Psoas muscle (tissue), 8 donors: Measurements from ENCODE around the gene PHAX. TPM values are rescaled to one million over a fixed set of nuclear protein-coding genes. Genes with fewer than 3 reads are reported as not detected.
"Not testable (repeated sequence)": the region's sequence is repeated elsewhere in the genome, so short reads cannot be mapped to it uniquely, and the experiment has no call there.

Source experiments
- ATAC-seq, 4 donors: fragments of 200-7000 bp; cut with Tn5 transposase; one replicate each; pipeline ENCODE4 v1.9.1; 2020; ENCODE audit warnings: moderate library complexity in 3 of 4, mild to moderate bottlenecking in 2 of 4
- DNase-seq, 2 donors: peaks; one replicate each; pipeline ENCODE4 v3.0.0-alpha.2; 2020
- H3K27ac ChIP-seq: fragments of 200-600 bp; one replicate; pipeline ENCODE4 v1.8.0; 2022
- H3K27me3 ChIP-seq, 3 donors: fragments of 200-600 bp in 1 of 3; one replicate each; pipeline versions ENCODE4 v1.6.1 to v1.8.0; 2013 to 2022; ENCODE audit warnings: low read length in 2 of 3, mild to moderate bottlenecking in 2 of 3, moderate library complexity in 1 of 3; ENCODE audit not compliant: insufficient read depth in 3 of 3
- H3K36me3 ChIP-seq, 2 donors: fragments of 200-600 bp in 1 of 2; one replicate each; pipeline versions ENCODE4 v1.6.1 to v1.8.0; 2013 to 2022; ENCODE audit warnings: low read depth in 1 of 2, mild to moderate bottlenecking in 1 of 2, moderate library complexity in 1 of 2; ENCODE audit not compliant: insufficient read depth in 1 of 2
- H3K4me1 ChIP-seq: fragments of 200-600 bp; one replicate; pipeline ENCODE4 v1.8.0; 2022
- H3K4me3 ChIP-seq: fragments of 200-600 bp; one replicate; pipeline ENCODE4 v1.8.0; 2022; ENCODE audit warnings: mild to moderate bottlenecking
- H3K9me3 ChIP-seq: fragments of 200-600 bp; one replicate; pipeline ENCODE4 v1.8.0; 2022
- WGBS, 3 donors: extraction: QIAGEN DNeasy Blood & Tissue Kit; methylation state at CpG; one replicate each; pipeline versions ENCODE4 v1.1.6 to v1.1.7; 2013; 5-methylcytosine and 5-hydroxymethylcytosine counted together
- intact Hi-C, 2 donors: fragments of 100-400 bp; cut with DNase I; formaldehyde crosslinking; loops; one replicate each; pipeline versions ENCODE4 v1.11.0 to v1.14.2; 2022
- polyA plus RNA-seq, 3 donors: library from polyadenylated mRNA; stranded (reverse); fragments of 200-250 nt; gene quantifications; one replicate each; pipeline ENCODE4 v1.2.3, GENCODE V29; 2013
- total RNA-seq, 4 donors: library from RNA; stranded (reverse); fragmentation: NEBNext Ultra II Directional in 2 of 4; extraction: Animal tissue kit (Norgen Biotek cat#: 25700) in 2 of 4; gene quantifications; one replicate each; pipeline versions ENCODE4 v1.2.1 to v1.2.4, GENCODE V29; 2021 to 2023
- TF ChIP-seq, protein P1 (sequence below): fragments of 200-600 bp; IDR thresholded peaks from one replicate; pipeline ENCODE4 v1.8.0; 2022; ENCODE audit warnings: antibody characterized with exemption
- donor health status: healthy with polysubstance abuse.
- donor health status: DM: no; HTN: no; CAD: no; lungs with moderate emphysema.
- donor health status: Bipolar disorder and iron deficiency.
- donor health status: healthy.
- donor health status: DM: yes; HTN: yes; CAD: no.
- donor health status: DM: no; HTN: no; CAD: no.
- donor health status: DM: no; HTN: no; CAD: no.
- donor health status: DM: yes; HTN: yes; CAD: no.

The PHAX gene
- total and polyA plus RNA-seq, 7 donors: 25.6 to 53.0 (median 32.2) TPM

DNA sequence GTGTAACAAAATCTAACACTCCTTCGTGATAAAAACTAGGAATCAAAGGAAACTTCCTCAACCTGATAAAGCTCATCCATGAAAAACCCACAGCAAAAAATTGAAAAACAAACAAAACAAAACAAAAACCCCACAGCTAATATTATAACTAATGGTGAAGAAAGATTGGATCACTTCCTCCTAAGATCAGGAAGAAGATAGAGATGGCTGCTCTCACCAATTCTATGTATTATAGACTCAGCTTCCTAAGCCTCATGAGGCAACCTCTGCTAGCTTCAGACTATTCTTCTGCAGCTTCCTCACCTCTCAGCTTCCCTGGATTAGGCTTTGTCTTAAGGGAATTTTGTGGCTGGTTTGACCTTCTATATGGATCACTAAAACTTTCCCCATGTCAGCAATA lies 40.1 kb downstream of the PHAX start:
- intact Hi-C loops: no loop called here
- no peak for DNase-seq

GRCh38 chr5:126641387-126641786 lies 40.6 kb downstream of the PHAX start:
- no peak for ATAC-seq
- no peaks in the 10 kb centered on the region for H3K4me1 ChIP-seq
- WGBS, 3 donors: 84 to 89% (median 88%) methylated on average over 5 of the region's 5 CpGs
- H3K27ac ChIP-seq: no peak overlapping the region
- no peak overlapping the region for H3K4me3 ChIP-seq
- no peak for DNase-seq
- no peaks in the 10 kb centered on the region for H3K27me3 ChIP-seq
- intact Hi-C loops: no loop called here
- TF ChIP-seq, protein P1, sequence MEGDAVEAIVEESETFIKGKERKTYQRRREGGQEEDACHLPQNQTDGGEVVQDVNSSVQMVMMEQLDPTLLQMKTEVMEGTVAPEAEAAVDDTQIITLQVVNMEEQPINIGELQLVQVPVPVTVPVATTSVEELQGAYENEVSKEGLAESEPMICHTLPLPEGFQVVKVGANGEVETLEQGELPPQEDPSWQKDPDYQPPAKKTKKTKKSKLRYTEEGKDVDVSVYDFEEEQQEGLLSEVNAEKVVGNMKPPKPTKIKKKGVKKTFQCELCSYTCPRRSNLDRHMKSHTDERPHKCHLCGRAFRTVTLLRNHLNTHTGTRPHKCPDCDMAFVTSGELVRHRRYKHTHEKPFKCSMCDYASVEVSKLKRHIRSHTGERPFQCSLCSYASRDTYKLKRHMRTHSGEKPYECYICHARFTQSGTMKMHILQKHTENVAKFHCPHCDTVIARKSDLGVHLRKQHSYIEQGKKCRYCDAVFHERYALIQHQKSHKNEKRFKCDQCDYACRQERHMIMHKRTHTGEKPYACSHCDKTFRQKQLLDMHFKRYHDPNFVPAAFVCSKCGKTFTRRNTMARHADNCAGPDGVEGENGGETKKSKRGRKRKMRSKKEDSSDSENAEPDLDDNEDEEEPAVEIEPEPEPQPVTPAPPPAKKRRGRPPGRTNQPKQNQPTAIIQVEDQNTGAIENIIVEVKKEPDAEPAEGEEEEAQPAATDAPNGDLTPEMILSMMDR: no peak
- peaks cover 4% of the 10 kb centered on the region for H3K9me3 ChIP-seq
- no peaks in the 10 kb centered on the region for H3K36me3 ChIP-seq

More for the DNA sequence above, 40.1 kb downstream of the PHAX start:
- H3K27me3 ChIP-seq: no peaks in the 10 kb centered on the region
- TF ChIP-seq, protein P1: no peak
- H3K9me3 ChIP-seq: peaks cover 4% of the 10 kb centered on the region
- ATAC-seq: no peak
- H3K4me3 ChIP-seq: no peak overlapping the region
- H3K36me3 ChIP-seq: no peaks in the 10 kb centered on the region
- WGBS, 3 donors: 63 to 82% (median 77%) methylated on average over 1 of the region's 1 CpG
- H3K4me1 ChIP-seq: no peaks in the 10 kb centered on the region
- no peak overlapping the region for H3K27ac ChIP-seq

DNA sequence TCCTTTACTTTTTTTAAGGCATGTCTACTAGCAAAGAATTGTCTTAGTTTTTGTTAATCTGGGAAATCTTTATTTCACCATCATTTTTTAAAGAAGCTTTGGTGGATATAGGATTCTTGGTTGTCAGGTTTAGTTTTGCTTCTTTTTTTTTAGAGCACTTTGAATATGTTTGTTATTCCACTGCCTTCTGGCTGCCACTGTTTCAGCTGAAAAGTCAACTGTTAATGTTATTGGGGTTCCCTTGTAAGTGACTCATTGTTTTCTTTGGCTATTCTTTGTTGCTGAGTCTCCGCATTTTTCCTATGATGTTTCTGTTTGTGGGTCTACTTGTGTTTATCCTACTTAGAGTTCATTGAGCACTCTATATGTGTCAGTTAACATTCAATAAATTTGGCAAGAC lies 44.4 kb downstream of the PHAX start:
- 82 to 89% (median 88%) methylated on average over 1 of the region's 1 CpG for WGBS, 3 donors
- intact Hi-C loops: no loop called here
- Histone ChIP-seq H3K27me3 (no peaks in the 10 kb centered on the region), H3K4me3 (no peak overlapping the region), H3K27ac (no peak overlapping the region), H3K36me3 (no peaks in the 10 kb centered on the region), H3K9me3 (peaks cover 4% of the 10 kb centered on the region), H3K4me1 (no peaks in the 10 kb centered on the region)
- TF ChIP-seq, protein P1: no peak
- DNase-seq (no peak), ATAC-seq (no peak)

DNA sequence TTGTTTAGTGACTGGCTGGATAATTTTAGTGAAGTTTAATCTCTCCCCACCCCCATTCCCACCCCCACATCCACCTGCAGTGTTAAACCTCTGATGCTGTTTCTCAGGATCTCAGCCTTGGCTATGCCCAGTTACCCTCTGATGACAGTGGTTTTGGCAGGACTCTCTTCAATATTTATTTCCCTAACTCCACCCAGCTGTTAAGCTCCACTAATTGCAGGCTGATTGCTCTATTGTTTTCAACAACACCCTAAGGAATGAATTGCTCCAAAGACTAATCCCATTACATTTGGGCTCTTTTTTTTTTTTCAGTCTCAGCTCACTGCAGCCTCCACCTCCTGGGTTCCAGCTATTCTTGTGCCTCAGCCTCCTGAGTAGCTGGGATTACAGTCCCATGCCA lies 46.3 kb downstream of the PHAX start:
- peaks cover 0 to 2% (median 0%) of the 10 kb centered on the region in 3 donors for H3K27me3 ChIP-seq
- no peaks in the 10 kb centered on the region for H3K4me1 ChIP-seq
- DNase-seq (no peak), ATAC-seq (no peak)
- TF ChIP-seq, protein P1: no peak
- H3K27ac ChIP-seq: no peak overlapping the region
- H3K9me3 ChIP-seq: peaks cover 4% of the 10 kb centered on the region
- H3K36me3 ChIP-seq: no peaks in the 10 kb centered on the region
- no peak overlapping the region for H3K4me3 ChIP-seq
- intact Hi-C loops: no loop called here

GRCh38 chr5:126648471-126648870 lies 47.7 kb downstream of the PHAX start:
- peaks cover 4% of the 10 kb centered on the region for H3K9me3 ChIP-seq
- ATAC-seq (no peak), DNase-seq (no peak)
- TF ChIP-seq, protein P1: no peak
- 87 to 90% (median 88%) methylated on average over 4 of the region's 4 CpGs for WGBS, 3 donors
- H3K4me1 ChIP-seq: no peaks in the 10 kb centered on the region
- H3K36me3 ChIP-seq: no peaks in the 10 kb centered on the region
- intact Hi-C loops: no loop called here
- H3K27me3 ChIP-seq: peaks cover 0 to 2% (median 0%) of the 10 kb centered on the region in 3 donors
- H3K27ac ChIP-seq: no peak overlapping the region
- H3K4me3 ChIP-seq: no peak overlapping the region

DNA sequence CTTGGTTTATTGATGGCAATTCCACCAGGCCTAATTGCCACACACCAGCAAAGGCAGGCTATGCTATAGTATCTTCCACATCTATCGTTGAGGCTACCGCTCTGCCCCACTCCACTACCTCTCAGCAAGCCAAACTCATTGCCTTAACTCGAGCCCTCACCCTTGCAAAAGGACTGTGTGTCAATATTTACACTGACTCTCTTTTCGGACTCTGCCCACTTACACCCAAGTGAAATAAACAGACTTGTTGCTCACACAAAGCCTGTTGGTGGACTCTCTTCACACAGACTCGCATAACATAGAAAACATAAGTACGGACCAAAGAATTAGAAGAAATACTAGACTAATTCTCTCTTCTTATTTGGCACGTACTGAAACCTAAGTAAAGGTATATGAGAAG lies 48.3 kb downstream of the PHAX start:
- H3K9me3 ChIP-seq, intact Hi-C loops, H3K27me3 ChIP-seq, H3K36me3 ChIP-seq, H3K27ac ChIP-seq, DNase-seq, H3K4me3 ChIP-seq, ATAC-seq, H3K4me1 ChIP-seq: not testable (repeated sequence)
- WGBS, 3 donors: 75 to 82% (median 77%) methylated on average over 7 of the region's 7 CpGs

DNA sequence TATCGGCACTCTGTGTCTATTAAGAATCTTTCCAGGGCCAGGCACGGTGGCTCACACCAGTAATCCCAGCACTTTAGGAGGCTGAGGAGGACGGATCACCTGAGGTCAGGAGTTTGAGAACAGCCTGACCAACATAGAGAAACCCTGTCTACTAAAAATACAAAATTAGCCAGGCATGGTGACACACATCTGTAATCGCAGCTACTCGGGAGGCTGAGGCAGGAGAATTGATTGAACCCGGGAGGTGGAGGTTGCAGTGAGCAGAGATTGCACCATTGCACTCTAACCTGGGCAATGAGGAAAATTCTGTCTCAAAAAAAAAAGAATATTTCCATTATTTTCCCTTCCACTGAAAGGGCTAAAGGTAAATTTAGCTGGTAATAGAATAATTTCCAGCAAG lies 49.0 kb downstream of the PHAX start:
- intact Hi-C loops: loop anchor here in 1 of 2 donors (10.0 kb wide), 1 partner anchor 865 kb away; the partner anchor contains the start of gene PRRC1
- H3K4me3 ChIP-seq, H3K9me3 ChIP-seq, ATAC-seq, DNase-seq, H3K27me3 ChIP-seq, H3K36me3 ChIP-seq, H3K4me1 ChIP-seq, H3K27ac ChIP-seq: not testable (repeated sequence)
- WGBS, 3 donors: 80 to 86% (median 83%) methylated on average over 6 of the region's 6 CpGs
